ENCODE data around the gene LTBP1. TPM values are rescaled to one million over a fixed set of nuclear protein-coding genes. Genes with fewer than 3 reads are reported as not detected.
A peak's percentile ranks its signal among the peaks of the same experiment; 100 is the strongest.

The LTBP1 gene
- total RNA-seq, 1 experiment from 2014 or later: 119 TPM

DNA sequence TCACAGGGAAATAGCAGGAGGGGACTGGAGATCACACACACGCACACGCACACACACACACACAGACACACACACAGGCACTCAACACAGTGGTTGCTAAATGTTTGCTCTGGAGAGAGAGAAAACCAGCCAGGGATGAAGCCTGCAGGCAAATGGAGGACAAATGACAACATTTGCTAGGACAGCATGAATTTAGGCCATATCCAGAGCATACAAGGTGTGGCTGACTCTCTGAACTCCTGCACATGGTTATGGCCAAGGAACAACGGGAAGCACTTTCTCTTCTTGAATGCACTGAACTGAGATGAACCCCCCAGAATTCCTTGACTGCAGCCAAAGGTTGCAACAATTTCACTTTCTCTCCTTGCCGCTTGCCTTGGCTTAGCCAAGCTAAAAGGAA, 299.7 kb downstream of the LTBP1 start:
- H3K4me3 Mint-ChIP-seq (ENCODE audit: unreplicated experiment): no peak overlapping the region
- H3K27ac Mint-ChIP-seq (ENCODE audit: low read depth, unreplicated experiment): no peak overlapping the region
- ChIA-PET CTCF (no interaction called here), POLR2A (no interaction called here)
- no TSS peak for BruUV-seq (replicated peaks)
- intact Hi-C loops (cut with micrococcal nuclease): no loop called here
- no peaks in the 10 kb centered on the region for H3K27me3 Mint-ChIP-seq (ENCODE audit: insufficient read depth, unreplicated experiment)
- peaks cover 28% of the 10 kb centered on the region for H3K36me3 Mint-ChIP-seq (ENCODE audit: insufficient read depth, unreplicated experiment)
- H3K4me1 Mint-ChIP-seq (ENCODE audit: insufficient read depth, unreplicated experiment): no peaks in the 10 kb centered on the region
- no peaks in the 10 kb centered on the region for H3K9me3 Mint-ChIP-seq (ENCODE audit: unreplicated experiment)
- TF ChIP-seq, protein P1, sequence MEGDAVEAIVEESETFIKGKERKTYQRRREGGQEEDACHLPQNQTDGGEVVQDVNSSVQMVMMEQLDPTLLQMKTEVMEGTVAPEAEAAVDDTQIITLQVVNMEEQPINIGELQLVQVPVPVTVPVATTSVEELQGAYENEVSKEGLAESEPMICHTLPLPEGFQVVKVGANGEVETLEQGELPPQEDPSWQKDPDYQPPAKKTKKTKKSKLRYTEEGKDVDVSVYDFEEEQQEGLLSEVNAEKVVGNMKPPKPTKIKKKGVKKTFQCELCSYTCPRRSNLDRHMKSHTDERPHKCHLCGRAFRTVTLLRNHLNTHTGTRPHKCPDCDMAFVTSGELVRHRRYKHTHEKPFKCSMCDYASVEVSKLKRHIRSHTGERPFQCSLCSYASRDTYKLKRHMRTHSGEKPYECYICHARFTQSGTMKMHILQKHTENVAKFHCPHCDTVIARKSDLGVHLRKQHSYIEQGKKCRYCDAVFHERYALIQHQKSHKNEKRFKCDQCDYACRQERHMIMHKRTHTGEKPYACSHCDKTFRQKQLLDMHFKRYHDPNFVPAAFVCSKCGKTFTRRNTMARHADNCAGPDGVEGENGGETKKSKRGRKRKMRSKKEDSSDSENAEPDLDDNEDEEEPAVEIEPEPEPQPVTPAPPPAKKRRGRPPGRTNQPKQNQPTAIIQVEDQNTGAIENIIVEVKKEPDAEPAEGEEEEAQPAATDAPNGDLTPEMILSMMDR (IDR thresholded peaks at IDR 0.05; ENCODE audit: unreplicated experiment): no peak
- DNase-seq (ENCODE audit: unreplicated experiment): no peak

DNA sequence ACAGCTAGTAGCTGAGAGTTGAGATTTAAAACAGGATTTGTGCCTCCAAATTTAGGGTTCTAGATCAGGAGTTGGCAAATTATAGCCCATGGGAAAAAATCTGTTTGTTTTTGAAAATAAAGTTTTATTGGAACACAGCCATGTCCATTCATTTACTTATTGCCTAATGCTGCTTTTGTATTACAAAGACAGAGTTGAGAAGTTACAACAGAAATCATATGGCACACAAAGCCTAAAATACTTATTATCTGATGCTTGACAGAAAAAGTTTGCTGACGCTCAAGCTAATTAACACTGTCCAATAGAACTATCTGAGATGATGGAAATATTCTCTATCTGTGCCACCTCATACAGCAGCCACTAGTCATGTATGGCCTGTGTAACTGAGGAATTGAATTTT, 300.6 kb downstream of the LTBP1 start:
- TF ChIP-seq, protein P1 (IDR thresholded peaks at IDR 0.05; ENCODE audit: unreplicated experiment): no peak
- Mint-ChIP-seq H3K27me3 (ENCODE audit: insufficient read depth, unreplicated experiment) (no peaks in the 10 kb centered on the region), H3K9me3 (ENCODE audit: unreplicated experiment) (no peaks in the 10 kb centered on the region), H3K36me3 (ENCODE audit: insufficient read depth, unreplicated experiment) (peaks cover 31% of the 10 kb centered on the region), H3K4me1 (ENCODE audit: insufficient read depth, unreplicated experiment) (no peaks in the 10 kb centered on the region), H3K27ac (ENCODE audit: low read depth, unreplicated experiment) (no peak overlapping the region), H3K4me3 (ENCODE audit: unreplicated experiment) (no peak overlapping the region)
- no TSS peak for BruUV-seq (replicated peaks)
- CTCF ChIA-PET: interaction anchor here (0.7 to 1.0 kb wide), 3 partner anchors 21 to 132 kb away, joined by 3 read pairs; no protein-coding TSS in a partner anchor
- intact Hi-C loops (cut with micrococcal nuclease): no loop called here
- POLR2A ChIA-PET: no interaction called here
- peak; percentile 27 for DNase-seq (ENCODE audit: unreplicated experiment)

DNA sequence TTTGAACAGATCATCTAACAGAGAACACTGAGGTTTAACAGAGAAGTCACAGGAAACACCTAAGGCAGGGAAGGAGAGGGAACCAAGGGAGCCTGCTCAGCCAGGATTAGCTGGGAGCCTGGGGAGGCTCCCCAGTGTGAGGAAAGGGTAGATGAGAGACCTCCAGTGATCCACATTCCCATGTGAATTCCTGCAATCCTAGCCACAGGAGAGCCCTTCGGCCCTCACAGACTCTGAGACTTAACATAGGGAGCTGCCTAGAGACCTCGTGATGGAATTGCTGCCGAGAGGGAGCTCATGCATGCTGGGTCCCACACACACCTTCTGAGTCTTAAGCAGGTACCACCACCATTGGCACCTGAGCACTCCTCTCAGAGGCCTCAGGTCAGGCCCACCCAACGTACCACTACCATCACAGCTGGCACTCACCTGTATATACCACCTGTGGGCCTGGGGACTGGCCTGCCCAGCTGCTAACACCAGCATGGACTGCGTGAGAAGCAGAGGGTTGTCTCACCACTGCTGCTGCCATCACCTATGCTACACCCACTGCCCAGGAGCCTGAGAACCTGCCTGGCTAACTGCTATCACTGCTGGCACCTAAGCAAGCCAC, 303.8 kb downstream of the LTBP1 start:
- H3K4me3 Mint-ChIP-seq (ENCODE audit: unreplicated experiment): no peak overlapping the region
- intact Hi-C loops (cut with micrococcal nuclease): no loop called here
- ChIA-PET CTCF (interaction anchor here (0.7 to 1.2 kb wide), 3 partner anchors 20 to 216 kb away, joined by 3 read pairs; no protein-coding TSS in a partner anchor), POLR2A (no interaction called here)
- H3K36me3 Mint-ChIP-seq (ENCODE audit: insufficient read depth, unreplicated experiment): peaks cover 44% of the 10 kb centered on the region
- no peak overlapping the region for H3K27ac Mint-ChIP-seq (ENCODE audit: low read depth, unreplicated experiment)
- DNase-seq (ENCODE audit: unreplicated experiment): no peak
- H3K9me3 Mint-ChIP-seq (ENCODE audit: unreplicated experiment): no peaks in the 10 kb centered on the region
- no peaks in the 10 kb centered on the region for H3K27me3 Mint-ChIP-seq (ENCODE audit: insufficient read depth, unreplicated experiment)
- H3K4me1 Mint-ChIP-seq (ENCODE audit: insufficient read depth, unreplicated experiment): no peaks in the 10 kb centered on the region
- BruUV-seq (replicated peaks): no TSS peak
- TF ChIP-seq, protein P1 (IDR thresholded peaks at IDR 0.05; ENCODE audit: unreplicated experiment): no peak

DNA sequence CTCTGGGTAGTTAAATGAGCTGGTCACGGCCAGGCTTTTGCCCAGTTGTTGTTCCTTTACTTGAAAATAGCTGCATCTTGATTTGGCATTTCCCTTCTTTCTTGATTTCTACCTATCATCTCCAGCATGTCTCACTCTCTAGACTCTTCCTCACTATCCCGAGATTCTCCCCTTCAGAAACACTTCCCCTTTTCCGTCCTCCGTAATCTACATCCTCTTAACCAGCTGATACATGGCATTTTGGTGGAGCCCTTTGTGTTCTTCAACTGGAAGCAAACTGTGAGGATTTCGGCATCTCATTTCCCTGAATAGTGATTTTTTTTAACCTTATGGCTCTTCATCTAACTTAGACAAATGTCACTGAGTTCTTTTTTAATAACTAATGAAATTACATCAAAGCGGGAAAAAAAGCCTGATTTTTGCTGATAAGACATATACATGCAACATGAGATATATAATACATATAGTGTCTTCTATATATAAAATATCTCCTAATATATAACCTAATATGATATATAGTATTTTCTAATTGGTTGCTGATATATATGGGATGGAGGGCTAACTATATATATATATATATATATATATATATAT, 309.5 kb downstream of the LTBP1 start:
- TF ChIP-seq, protein P1 (IDR thresholded peaks at IDR 0.05; ENCODE audit: unreplicated experiment): no peak
- ChIA-PET POLR2A (no interaction called here), CTCF (interaction anchor here (0.5 to 1.0 kb wide), 2 partner anchors 13 to 15 kb away, joined by 3 to 4 read pairs; no protein-coding TSS in a partner anchor)
- H3K4me3 Mint-ChIP-seq (ENCODE audit: unreplicated experiment): no peak overlapping the region
- H3K9me3 Mint-ChIP-seq (ENCODE audit: unreplicated experiment): no peaks in the 10 kb centered on the region
- H3K36me3 Mint-ChIP-seq (ENCODE audit: insufficient read depth, unreplicated experiment): peaks cover 27% of the 10 kb centered on the region
- H3K27me3 Mint-ChIP-seq (ENCODE audit: insufficient read depth, unreplicated experiment): no peaks in the 10 kb centered on the region
- BruUV-seq (replicated peaks): no TSS peak
- no peaks in the 10 kb centered on the region for H3K4me1 Mint-ChIP-seq (ENCODE audit: insufficient read depth, unreplicated experiment)
- peak overlapping the region; percentile 16 for H3K27ac Mint-ChIP-seq (ENCODE audit: low read depth, unreplicated experiment)
- intact Hi-C loops (cut with micrococcal nuclease): no loop called here
- no peak for DNase-seq (ENCODE audit: unreplicated experiment)

Measured in MCF 10A (cell line).